HepG2 (cell line): ENCODE data around the gene TCAP.

Source experiments
- CHD2 ChIP-seq: IDR thresholded peaks from 2 replicates; pipeline ENCODE4 v1.6.1; 2011; ENCODE audit warnings: low read depth, low read length, improper control_type of control experiment
- EHMT2 ChIP-seq: fragments of 200-600 bp; sonication (generic); IDR thresholded peaks from 2 replicates; pipeline ENCODE4 v1.7.0; 2017; ENCODE audit warnings: antibody characterized with exemption, low read depth, low read length, borderline replicate concordance
- FOXP1 ChIP-seq, 2 experiments: fragments of 450-650 bp in 1 of 2; IDR thresholded peaks; 2 replicates each; pipeline ENCODE4 v1.6.1; 2017 to 2018; ENCODE audit warnings: antibody characterized with exemption in 1 of 2
- JUND ChIP-seq: sonication (generic); formaldehyde crosslinking; IDR thresholded peaks from 2 replicates; pipeline ENCODE4 v1.8.0; 2022; ENCODE audit warnings: mild to moderate bottlenecking, missing genetic modification reagents
- MAFK ChIP-seq, 2 experiments: IDR thresholded peaks in 1 of 2; conservative IDR thresholded peaks in 1 of 2; 2 replicates each; pipeline ENCODE4 v1.6.1; 2011; ENCODE audit warnings: improper control_type of control experiment in 2 of 2, low read length in 2 of 2
- MZF1 ChIP-seq: sonication (generic); formaldehyde crosslinking; IDR thresholded peaks from 2 replicates; pipeline ENCODE4 v1.8.1; 2023; ENCODE audit warnings: mild to moderate bottlenecking, missing genetic modification reagents, borderline replicate concordance
- NFYC ChIP-seq: IDR thresholded peaks from 2 replicates; pipeline ENCODE4 v1.6.1; 2016; ENCODE audit warnings: missing genetic modification reagents, missing compliant biosample characterization
- NR3C1 ChIP-seq: sonication (generic); formaldehyde crosslinking; IDR thresholded peaks from 2 replicates; pipeline ENCODE4 v1.4.0; 2020; ENCODE audit warnings: missing genetic modification reagents
- POLR2AphosphoS5 ChIP-seq: IDR thresholded peaks from 2 replicates; pipeline ENCODE4 v1.6.1; 2012; ENCODE audit warnings: low read depth, low read length
- U2AF2 ChIP-seq: fragments of 200-400 bp; formaldehyde crosslinking; IDR thresholded peaks from 2 replicates; pipeline ENCODE4 v1.6.1; 2017; ENCODE audit warnings: low read depth, mild to moderate bottlenecking, low read length
- ZNF350 ChIP-seq: sonication (generic); formaldehyde crosslinking; IDR thresholded peaks from 2 replicates; pipeline ENCODE4 v1.4.0; 2020; ENCODE audit warnings: mild to moderate bottlenecking, low read depth, missing genetic modification reagents, borderline replicate concordance

DNA sequence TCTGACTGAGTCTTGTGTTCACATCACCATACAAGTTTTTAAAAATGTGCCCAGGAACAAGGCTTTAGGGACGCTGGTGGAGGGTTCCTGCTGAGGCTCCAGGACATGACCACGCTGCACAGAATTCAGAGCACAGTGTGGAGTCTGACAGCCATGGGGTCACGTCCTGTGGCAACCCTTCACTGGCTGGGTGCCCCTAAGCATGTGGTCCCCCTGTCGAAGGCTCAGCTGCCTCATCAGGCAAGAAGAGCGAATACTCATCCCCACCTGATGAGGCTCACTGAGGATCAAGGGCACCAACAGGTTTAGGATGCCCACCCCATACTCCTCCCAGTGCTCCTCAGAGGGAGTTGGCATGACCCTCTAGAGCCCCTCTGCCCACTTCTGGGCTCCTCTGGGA lies 9.0 kb downstream of the TCAP start:
- TF ChIP-seq NFYC (CRISPR knock-in tag) (no peak), MAFK (conservative IDR thresholded peaks at IDR 0.05 in 1 of 2, IDR thresholded peaks at IDR 0.05 in 1 of 2; ENCODE audit: low read length in 2 of 2) (no peak), POLR2AphosphoS5 (no peak), MZF1 (0 out of 2 replicates have a peak, but pooled peaks have one; percentile 30), NR3C1 (no peak), U2AF2 (no peak), FOXP1 (IDR thresholded peaks at IDR 0.05) (no peak), FOXP1 (CRISPR knock-in tag; IDR thresholded peaks at IDR 0.05) (no peak), ZNF350 (CRISPR knock-in tag) (no peak), EHMT2 (no peak), CHD2 (no peak), JUND (CRISPR knock-in tag) (no peak)
